Hepatocyte (in vitro differentiated cells): ENCODE measurements around the gene ITPRIPL1. TPM values are rescaled to one million over a fixed set of nuclear protein-coding genes. Genes with fewer than 3 reads are reported as not detected.
A peak's percentile ranks its signal among the peaks of the same experiment; 100 is the strongest.

ENCODE experiments used
- DNase-seq: peaks from one replicate; pipeline ENCODE4 v3.0.0-alpha.2; 2016; ENCODE audit warnings: low spot score
- H2AFZ ChIP-seq: fragments of 200-600 bp; sonication (generic); 2 replicates; pipeline ENCODE4 v1.6.0; 2016; ENCODE audit warnings: antibody characterized with exemption, mild to moderate bottlenecking
- H3K27ac ChIP-seq: fragments of 200-600 bp; sonication (generic); 2 replicates; pipeline ENCODE4 v1.5.1; 2016; ENCODE audit warnings: mild to moderate bottlenecking
- H3K27me3 ChIP-seq: fragments of 200-600 bp; sonication (generic); 2 replicates; pipeline ENCODE4 v1.6.1; 2016
- H3K36me3 ChIP-seq: fragments of 200-600 bp; sonication (generic); replicated peaks from 2 replicates; pipeline ENCODE4 v1.5.1; 2016; ENCODE audit warnings: low read depth; ENCODE audit not compliant: insufficient read depth
- H3K4me1 ChIP-seq: fragments of 200-600 bp; sonication (generic); 2 replicates; pipeline ENCODE4 v1.5.1; 2016; ENCODE audit warnings: mild to moderate bottlenecking, moderate library complexity; ENCODE audit not compliant: insufficient read depth
- H3K4me2 ChIP-seq: fragments of 200-600 bp; sonication (generic); 2 replicates; pipeline ENCODE4 v1.6.0; 2016
- H3K4me3 ChIP-seq: fragments of 200-600 bp; sonication (generic); 2 replicates; pipeline ENCODE4 v1.5.1; 2016; ENCODE audit warnings: mild to moderate bottlenecking
- H3K79me2 ChIP-seq: fragments of 200-600 bp; sonication (generic); 2 replicates; pipeline ENCODE4 v1.6.0; 2017; ENCODE audit warnings: mild to moderate bottlenecking
- H3K9me2 ChIP-seq: fragments of 200-600 bp; sonication (generic); replicated peaks from 2 replicates; pipeline ENCODE4 v1.6.0; 2017; ENCODE audit warnings: mild to moderate bottlenecking; ENCODE audit not compliant: insufficient read depth
- H3K9me3 ChIP-seq: fragments of 200-600 bp; sonication (generic); 2 replicates; pipeline ENCODE4 v1.5.1; 2016; ENCODE audit warnings: low read depth, mild to moderate bottlenecking
- H4K20me1 ChIP-seq: fragments of 200-600 bp; sonication (generic); 2 replicates; pipeline ENCODE4 v1.6.0; 2016; ENCODE audit warnings: mild to moderate bottlenecking; ENCODE audit not compliant: insufficient read depth, poor library complexity, severe bottlenecking
- EZH2 ChIP-seq: fragments of 200-600 bp; sonication (generic); IDR thresholded peaks from 2 replicates; pipeline ENCODE4 v1.6.1; 2016; ENCODE audit warnings: antibody characterized with exemption, mild to moderate bottlenecking, borderline replicate concordance
- EZH2phosphoT487 ChIP-seq: fragments of 200-600 bp; sonication (generic); IDR thresholded peaks from one replicate; pipeline ENCODE4 v1.6.1; 2018; ENCODE audit warnings: antibody characterized with exemption, mild to moderate bottlenecking, low read depth, moderate library complexity; ENCODE audit not compliant: unreplicated experiment, severe bottlenecking
- WGBS: methylation state at CpG from one replicate; pipeline ENCODE4 v1.1.6; 2016; ENCODE audit warnings: low lambda C conversion rate; ENCODE audit errors: missing lambda C conversion rate; 5-methylcytosine and 5-hydroxymethylcytosine counted together
- polyA plus RNA-seq: library from polyadenylated mRNA; unstranded; fragments of >200 nt; fragmentation: Nextera tagmentation; extraction: Ambion mirVana; gene quantifications from 2 replicates; pipeline ENCODE4 v1.2.1, GENCODE V29; 2016
- total RNA-seq: library from RNA; depleted of rRNA; stranded (reverse); fragments of >200 nt; gene quantifications from 2 replicates; pipeline ENCODE4 v1.2.3, GENCODE V29; 2014
- TF ChIP-seq, protein P1 (sequence below): fragments of 200-600 bp; sonication (generic); IDR thresholded peaks from 2 replicates; pipeline ENCODE4 v1.5.1; 2016; ENCODE audit warnings: antibody characterized with exemption, mild to moderate bottlenecking; ENCODE audit not compliant: poor library complexity

ITPRIPL1 gene
- total and polyA plus RNA-seq, 2 experiments from 2014 or later = 1.9 to 2.0 TPM

DNA sequence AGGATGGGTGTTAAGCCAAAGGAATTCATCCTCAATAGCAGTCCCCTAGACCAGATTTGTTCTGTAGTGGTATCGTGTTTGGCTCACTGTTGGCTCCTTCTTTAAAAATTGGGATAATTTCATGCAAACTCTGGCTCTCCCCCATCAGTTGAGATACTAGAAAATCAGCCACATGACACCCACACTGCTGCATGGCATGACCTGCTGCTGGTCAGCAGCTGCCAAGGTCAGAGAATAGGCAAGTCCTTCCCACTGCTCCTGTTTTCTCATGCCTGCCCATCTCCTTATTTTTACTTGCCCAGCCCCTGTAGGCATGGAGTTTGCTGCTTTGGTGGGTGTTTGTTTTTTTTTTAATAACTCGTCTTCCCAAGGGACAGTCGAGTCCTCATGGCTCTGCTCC, 18.7 kb upstream of the ITPRIPL1 start:
- Histone ChIP-seq H4K20me1 (no peaks in the 10 kb centered on the region), H3K4me2 (peak overlapping the region; percentile 92), H3K27me3 (no peaks in the 10 kb centered on the region), H3K9me2 (no peaks in the 10 kb centered on the region), H3K79me2 (peaks cover 34% of the 10 kb centered on the region), H3K4me3 (peak overlapping the region; percentile 93), H3K27ac (peak overlapping the region; percentile 95), H3K4me1 (peaks cover 14% of the 10 kb centered on the region), H2AFZ (peak overlapping the region; percentile 87), H3K36me3 (peaks cover 4% of the 10 kb centered on the region), H3K9me3 (no peaks in the 10 kb centered on the region)
- TF ChIP-seq EZH2 = no peak
- no peak for TF ChIP-seq EZH2phosphoT487
- TF ChIP-seq, protein P1, sequence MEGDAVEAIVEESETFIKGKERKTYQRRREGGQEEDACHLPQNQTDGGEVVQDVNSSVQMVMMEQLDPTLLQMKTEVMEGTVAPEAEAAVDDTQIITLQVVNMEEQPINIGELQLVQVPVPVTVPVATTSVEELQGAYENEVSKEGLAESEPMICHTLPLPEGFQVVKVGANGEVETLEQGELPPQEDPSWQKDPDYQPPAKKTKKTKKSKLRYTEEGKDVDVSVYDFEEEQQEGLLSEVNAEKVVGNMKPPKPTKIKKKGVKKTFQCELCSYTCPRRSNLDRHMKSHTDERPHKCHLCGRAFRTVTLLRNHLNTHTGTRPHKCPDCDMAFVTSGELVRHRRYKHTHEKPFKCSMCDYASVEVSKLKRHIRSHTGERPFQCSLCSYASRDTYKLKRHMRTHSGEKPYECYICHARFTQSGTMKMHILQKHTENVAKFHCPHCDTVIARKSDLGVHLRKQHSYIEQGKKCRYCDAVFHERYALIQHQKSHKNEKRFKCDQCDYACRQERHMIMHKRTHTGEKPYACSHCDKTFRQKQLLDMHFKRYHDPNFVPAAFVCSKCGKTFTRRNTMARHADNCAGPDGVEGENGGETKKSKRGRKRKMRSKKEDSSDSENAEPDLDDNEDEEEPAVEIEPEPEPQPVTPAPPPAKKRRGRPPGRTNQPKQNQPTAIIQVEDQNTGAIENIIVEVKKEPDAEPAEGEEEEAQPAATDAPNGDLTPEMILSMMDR = no peak
- WGBS = 89% methylated on average over 3 of the region's 3 CpGs
- DNase-seq = no peak

DNA sequence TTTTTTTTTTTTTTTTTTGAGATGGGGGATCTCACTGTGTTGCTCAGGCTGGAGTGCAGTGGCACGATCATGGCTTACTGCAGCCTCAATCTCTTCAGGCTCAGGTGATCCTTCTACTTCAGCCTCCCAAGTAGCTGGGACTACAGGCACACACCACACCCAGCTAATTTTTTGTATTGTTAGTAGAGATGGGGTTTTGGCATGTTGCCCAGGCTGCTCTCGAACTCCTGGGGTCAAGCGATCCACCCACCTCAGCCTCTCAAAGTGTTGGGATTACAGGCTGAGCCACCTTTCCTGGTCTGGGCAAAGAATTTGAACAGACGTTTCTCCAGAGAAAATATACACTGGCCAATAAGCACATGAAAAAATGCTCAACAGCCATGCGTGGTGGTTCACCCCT, 16.9 kb upstream of the ITPRIPL1 start:
- TF ChIP-seq EZH2 = no peak
- no peak for TF ChIP-seq EZH2phosphoT487
- TF ChIP-seq, protein P1 = no peak
- 91% methylated on average over 5 of the region's 5 CpGs for WGBS
- peaks cover 14% of the 10 kb centered on the region for H3K4me1 ChIP-seq
- no peak overlapping the region for H3K4me3 ChIP-seq
- peaks cover 19% of the 10 kb centered on the region for H3K79me2 ChIP-seq
- H3K9me3 ChIP-seq = no peaks in the 10 kb centered on the region
- H4K20me1 ChIP-seq = no peaks in the 10 kb centered on the region
- H3K4me2 ChIP-seq = no peak overlapping the region
- H3K36me3 ChIP-seq = no peaks in the 10 kb centered on the region
- H3K9me2 ChIP-seq = no peaks in the 10 kb centered on the region
- H3K27me3 ChIP-seq = no peaks in the 10 kb centered on the region
- no peak overlapping the region for H2AFZ ChIP-seq
- no peak overlapping the region for H3K27ac ChIP-seq
- no peak for DNase-seq

DNA sequence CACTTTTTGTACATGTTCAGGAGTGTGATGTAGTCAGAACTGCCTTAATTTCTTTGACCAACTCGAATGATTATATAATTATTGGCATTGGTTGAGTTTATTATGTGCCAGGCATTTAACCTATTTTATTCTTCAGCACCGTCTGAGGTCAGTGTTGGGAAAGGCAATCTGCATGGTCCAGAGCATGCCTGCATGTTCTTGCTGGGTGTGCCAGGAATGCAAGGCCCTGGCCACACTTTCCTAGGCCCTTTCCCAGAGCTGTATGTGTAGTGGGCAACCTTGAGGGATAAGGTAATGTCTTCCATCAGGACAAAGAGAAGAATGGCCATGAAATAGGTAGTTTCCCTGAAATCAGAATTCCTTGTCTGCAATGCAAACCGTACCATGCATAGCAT, 10.1 kb upstream of the ITPRIPL1 start:
- TF ChIP-seq EZH2 (no peak), EZH2phosphoT487 (no peak)
- TF ChIP-seq, protein P1 = no peak
- H3K27ac ChIP-seq = no peak overlapping the region
- H3K79me2 ChIP-seq = no peaks in the 10 kb centered on the region
- H2AFZ ChIP-seq = no peak overlapping the region
- H3K4me1 ChIP-seq = no peaks in the 10 kb centered on the region
- H3K4me2 ChIP-seq = no peak overlapping the region
- H3K9me2 ChIP-seq = no peaks in the 10 kb centered on the region
- no peaks in the 10 kb centered on the region for H3K9me3 ChIP-seq
- H3K27me3 ChIP-seq = peaks cover 15% of the 10 kb centered on the region
- H3K36me3 ChIP-seq = no peaks in the 10 kb centered on the region
- WGBS = 85% methylated on average over 3 of the region's 3 CpGs
- no peak for DNase-seq
- no peaks in the 10 kb centered on the region for H4K20me1 ChIP-seq
- H3K4me3 ChIP-seq = no peak overlapping the region
